ENCODE data around the gene ENOX2. TPM values are rescaled to one million over a fixed set of nuclear protein-coding genes. Genes with fewer than 3 reads are reported as not detected.

The ENOX2 gene
- total and polyA plus RNA-seq, 3 donors from 2014 or later = 19.4 to 22.8 (median 20.1) TPM

GRCh38 chrX:130705591-130705990 is 197.4 kb downstream of the ENOX2 start:
- intact Hi-C loops (cut with DNase I; ENCODE audit: low total_unique reads) = no loop called here
- Histone ChIP-seq H3K27ac (no peak overlapping the region), H3K9me3 (no peaks in the 10 kb centered on the region), H3K27me3 (no peaks in the 10 kb centered on the region), H3K4me3 (no peak overlapping the region), H3K36me3 (ENCODE audit: low read depth, missing control alignments) (no peaks in the 10 kb centered on the region), H3K4me1 (no peaks in the 10 kb centered on the region)
- TF ChIP-seq POLR2A (IDR thresholded peaks at IDR 0.05) (no peak), CTCF (IDR thresholded peaks at IDR 0.05) (no peak)
- no peak for DNase-seq
- WGBS, 2 donors = 74 to 92% methylated on average over 3 of the region's 3 CpGs

- Histone ChIP-seq H3K4me3 (no peak overlapping the region), H3K9me3 (no peaks in the 10 kb centered on the region), H3K4me1 (no peaks in the 10 kb centered on the region), H3K27ac (no peak overlapping the region), H3K27me3 (no peaks in the 10 kb centered on the region), H3K36me3 (ENCODE audit: low read depth, missing control alignments) (no peaks in the 10 kb centered on the region)
- TF ChIP-seq CTCF (IDR thresholded peaks at IDR 0.05) (no peak), POLR2A (IDR thresholded peaks at IDR 0.05) (no peak)
- WGBS, 2 donors = 57 to 63% methylated on average over 4 of the region's 4 CpGs
- DNase-seq = no peak
- intact Hi-C loops (cut with DNase I; ENCODE audit: low total_unique reads) = no loop called here
Observed at GRCh38 chrX:130704053-130705038, 198.7 kb downstream of the ENOX2 start.

GRCh38 chrX:130702867-130703707 is 199.9 kb downstream of the ENOX2 start:
- no peak for DNase-seq
- no peak overlapping the region for H3K4me3 ChIP-seq
- 90 to 95% methylated on average over 6 of the region's 6 CpGs for WGBS, 2 donors
- no peak overlapping the region for H3K27ac ChIP-seq
- H3K4me1 ChIP-seq = no peaks in the 10 kb centered on the region
- TF ChIP-seq POLR2A (IDR thresholded peaks at IDR 0.05) (no peak), CTCF (IDR thresholded peaks at IDR 0.05) (no peak)
- H3K9me3 ChIP-seq = no peaks in the 10 kb centered on the region
- intact Hi-C loops (cut with DNase I; ENCODE audit: low total_unique reads) = no loop called here
- H3K36me3 ChIP-seq (ENCODE audit: low read depth, missing control alignments) = no peaks in the 10 kb centered on the region
- no peaks in the 10 kb centered on the region for H3K27me3 ChIP-seq

- Histone ChIP-seq H3K4me3 (no peak overlapping the region), H3K9me3 (no peaks in the 10 kb centered on the region), H3K27me3 (no peaks in the 10 kb centered on the region), H3K36me3 (ENCODE audit: low read depth, missing control alignments) (no peaks in the 10 kb centered on the region), H3K4me1 (no peaks in the 10 kb centered on the region), H3K27ac (no peak overlapping the region)
- no peak for TF ChIP-seq CTCF (IDR thresholded peaks at IDR 0.05)
- TF ChIP-seq POLR2A (IDR thresholded peaks at IDR 0.05) = no peak
- DNase-seq = no peak
- intact Hi-C loops (cut with DNase I; ENCODE audit: low total_unique reads) = no loop called here
Observed at GRCh38 chrX:130700629-130701028, 202.4 kb downstream of the ENOX2 start.

All from testis (tissue), 3 donors.